Suprapubic skin (tissue), 4 donors: ENCODE data around the gene CRHR2. TPM values are rescaled to one million over a fixed set of nuclear protein-coding genes. Genes with fewer than 3 reads are reported as not detected.
"Not testable (repeated sequence)": the region's sequence is repeated elsewhere in the genome, so short reads cannot be mapped to it uniquely, and the experiment has no call there.

ENCODE experiments used
- DNase-seq, 2 donors: peaks; one replicate each; pipeline ENCODE4 v3.0.0-alpha.2; 2019; ENCODE audit warnings: low spot score in 2 of 2
- H3K27ac ChIP-seq: fragments of 200-600 bp; sonication (generic); one replicate; pipeline ENCODE4 v1.5.1; 2019
- H3K27me3 ChIP-seq: fragments of 200-600 bp; sonication (generic); one replicate; pipeline ENCODE4 v1.5.1; 2019
- H3K36me3 ChIP-seq: fragments of 200-600 bp; sonication (generic); one replicate; pipeline ENCODE4 v1.5.1; 2019
- H3K4me1 ChIP-seq: fragments of 200-600 bp; sonication (generic); one replicate; pipeline ENCODE4 v1.5.1; 2019
- H3K4me3 ChIP-seq: fragments of 200-600 bp; sonication (generic); one replicate; pipeline ENCODE4 v1.5.1; 2019; ENCODE audit warnings: mild to moderate bottlenecking
- H3K9me3 ChIP-seq: fragments of 200-600 bp; sonication (generic); one replicate; pipeline ENCODE4 v1.5.1; 2019
- CTCF ChIP-seq, 2 donors: fragments of 200-600 bp in 1 of 2; fragments of 450-650 bp in 1 of 2; sonication (generic) in 1 of 2; IDR thresholded peaks; one replicate each; pipeline ENCODE4 v1.5.1; 2016 to 2019; ENCODE audit warnings: antibody characterized with exemption in 2 of 2, mild to moderate bottlenecking in 1 of 2, moderate library complexity in 1 of 2
- EP300 ChIP-seq: sonication (generic); formaldehyde crosslinking; IDR thresholded peaks from one replicate; pipeline ENCODE4 v1.6.1; 2017; ENCODE audit warnings: antibody characterized with exemption
- POLR2A ChIP-seq, 2 donors: fragments of 450-650 bp; IDR thresholded peaks; one replicate each; pipeline ENCODE4 v1.6.1; 2017; ENCODE audit warnings: antibody characterized with exemption in 2 of 2, mild to moderate bottlenecking in 2 of 2, moderate library complexity in 2 of 2
- POLR2AphosphoS5 ChIP-seq, 3 donors: sonication (generic); formaldehyde crosslinking; IDR thresholded peaks; one replicate each; pipeline ENCODE4 v1.6.1; 2017; ENCODE audit warnings: antibody characterized with exemption in 3 of 3
- WGBS: methylation state at CpG from one replicate; pipeline ENCODE4 v1.1.5; 2018; 5-methylcytosine and 5-hydroxymethylcytosine counted together
- total RNA-seq, 4 donors: library from RNA; depleted of rRNA; stranded (reverse); fragments of >200 nt; gene quantifications; one replicate each; pipeline ENCODE4 v1.1.0, GENCODE V29; 2016

The CRHR2 gene
- total RNA-seq, 4 donors from 2014 or later = 0.55 TPM; not detected in 3

- 90% methylated on average over 9 of the region's 10 CpGs for WGBS
- Histone ChIP-seq H3K4me1 (no peaks in the 10 kb centered on the region), H3K27me3 (no peaks in the 10 kb centered on the region), H3K36me3 (peaks cover 10% of the 10 kb centered on the region), H3K4me3 (no peak overlapping the region), H3K27ac (no peak overlapping the region), H3K9me3 (no peaks in the 10 kb centered on the region)
- TF ChIP-seq POLR2A (IDR thresholded peaks at IDR 0.05) = no peak
- no peak for TF ChIP-seq POLR2AphosphoS5 (IDR thresholded peaks at IDR 0.05)
- no peak for TF ChIP-seq CTCF (IDR thresholded peaks at IDR 0.05)
- no peak for TF ChIP-seq EP300
- no peak for DNase-seq
These were observed 34.5 kb downstream of the CRHR2 start for GRCh38 chr7:30647589-30648364.

- DNase-seq = no peak
- WGBS = 88% methylated on average over 4 of the region's 12 CpGs
- Histone ChIP-seq H3K36me3 (peaks cover 10% of the 10 kb centered on the region), H3K9me3 (no peaks in the 10 kb centered on the region), H3K4me1 (no peaks in the 10 kb centered on the region), H3K27ac (no peak overlapping the region), H3K4me3 (no peak overlapping the region), H3K27me3 (no peaks in the 10 kb centered on the region)
- TF ChIP-seq POLR2AphosphoS5 (IDR thresholded peaks at IDR 0.05) = no peak
- TF ChIP-seq EP300 = no peak
- TF ChIP-seq CTCF (IDR thresholded peaks at IDR 0.05) = no peak
- no peak for TF ChIP-seq POLR2A (IDR thresholded peaks at IDR 0.05)
These were observed 36.1 kb downstream of the CRHR2 start for GRCh38 chr7:30646154-30646553.

GRCh38 chr7:30645661-30646060 lies 36.6 kb downstream of the CRHR2 start:
- TF ChIP-seq EP300 = no peak
- TF ChIP-seq POLR2AphosphoS5 (IDR thresholded peaks at IDR 0.05) = no peak
- TF ChIP-seq POLR2A (IDR thresholded peaks at IDR 0.05) = no peak
- TF ChIP-seq CTCF (IDR thresholded peaks at IDR 0.05) = no peak
- Histone ChIP-seq H3K4me3 (no peak overlapping the region), H3K4me1 (no peaks in the 10 kb centered on the region), H3K27ac (no peak overlapping the region), H3K9me3 (no peaks in the 10 kb centered on the region), H3K27me3 (no peaks in the 10 kb centered on the region), H3K36me3 (peaks cover 10% of the 10 kb centered on the region)
- WGBS = 87% methylated on average over 3 of the region's 3 CpGs
- no peak for DNase-seq

- Histone ChIP-seq H3K36me3 (peaks cover 10% of the 10 kb centered on the region), H3K27me3 (no peaks in the 10 kb centered on the region), H3K27ac (no peak overlapping the region), H3K9me3 (no peaks in the 10 kb centered on the region), H3K4me3 (no peak overlapping the region), H3K4me1 (no peaks in the 10 kb centered on the region)
- DNase-seq = no peak
- TF ChIP-seq POLR2A (IDR thresholded peaks at IDR 0.05) = no peak
- TF ChIP-seq CTCF (IDR thresholded peaks at IDR 0.05) = no peak
- TF ChIP-seq POLR2AphosphoS5 (IDR thresholded peaks at IDR 0.05) = no peak
- no peak for TF ChIP-seq EP300
- WGBS = 90% methylated on average over 4 of the region's 4 CpGs
These were observed 37.8 kb downstream of the CRHR2 start for GRCh38 chr7:30644286-30644955.

GRCh38 chr7:30642789-30643188 lies 39.5 kb downstream of the CRHR2 start:
- Histone ChIP-seq H3K27ac (no peak overlapping the region), H3K36me3 (peaks cover 10% of the 10 kb centered on the region), H3K27me3 (no peaks in the 10 kb centered on the region), H3K9me3 (no peaks in the 10 kb centered on the region), H3K4me3 (no peak overlapping the region), H3K4me1 (no peaks in the 10 kb centered on the region)
- TF ChIP-seq POLR2A (IDR thresholded peaks at IDR 0.05) (no peak), POLR2AphosphoS5 (IDR thresholded peaks at IDR 0.05) (no peak), EP300 (no peak), CTCF (IDR thresholded peaks at IDR 0.05) (no peak)
- 91% methylated on average over 4 of the region's 4 CpGs for WGBS
- DNase-seq = no peak

- no CpG with 5 or more reads among the region's 29 CpGs for WGBS
- H3K9me3 ChIP-seq, H3K27ac ChIP-seq, H3K27me3 ChIP-seq, H3K4me1 ChIP-seq, H3K36me3 ChIP-seq, H3K4me3 ChIP-seq, DNase-seq: not testable (repeated sequence)
These were observed 39.9 kb downstream of the CRHR2 start for GRCh38 chr7:30642322-30642721.
